Measurements from ENCODE around the gene SLC39A11. TPM values are rescaled to one million over a fixed set of nuclear protein-coding genes. Genes with fewer than 3 reads are reported as not detected.

Gene SLC39A11
- total and polyA plus RNA-seq, 2 of the 13 experiments (the other 11 are each of a cell fraction or from before 2014, with no cell fraction given), result 17.2 to 31.5 TPM

- CTCF ChIA-PET (ENCODE audit: low intra/inter-chr PET ratio, low total read pairs), result no interaction called here
- no peak for TF ChIP-seq ZSCAN25 (CRISPR knock-in tag; IDR thresholded peaks at IDR 0.05)
- TF ChIP-seq TFAP4 (IDR thresholded peaks at IDR 0.05; ENCODE audit: borderline replicate concordance, low read depth), result no peak
- TF ChIP-seq EZH2 (conservative IDR thresholded peaks at IDR 0.05; ENCODE audit: low read depth, low read length), result no peak
- no peak for TF ChIP-seq ARNTL (CRISPR knock-in tag; IDR thresholded peaks at IDR 0.05)
- no peak for TF ChIP-seq EED (CRISPR knock-in tag; IDR thresholded peaks at IDR 0.05)
- TF ChIP-seq GFI1 (CRISPR knock-in tag; IDR thresholded peaks at IDR 0.05; ENCODE audit: borderline replicate concordance), result no peak
- no peak for TF ChIP-seq ZNF180 (CRISPR knock-in tag; IDR thresholded peaks at IDR 0.05; ENCODE audit: borderline replicate concordance, low read depth)
- no peak for TF ChIP-seq ZNF558 (CRISPR knock-in tag; IDR thresholded peaks at IDR 0.05; ENCODE audit: borderline replicate concordance)
- TF ChIP-seq SP140L (CRISPR knock-in tag; IDR thresholded peaks at IDR 0.05; ENCODE audit: borderline replicate concordance), result no peak
- TF ChIP-seq ZNF639 (CRISPR knock-in tag; conservative IDR thresholded peaks at IDR 0.05), result no peak
- no peak for TF ChIP-seq TOPORS (CRISPR knock-in tag; IDR thresholded peaks at IDR 0.05)
- TF ChIP-seq MTA3 (CRISPR knock-in tag; IDR thresholded peaks at IDR 0.05), result no peak
- no peak for TF ChIP-seq ZNF687 (CRISPR knock-in tag; IDR thresholded peaks at IDR 0.05)
- TF ChIP-seq CREB1 (IDR thresholded peaks at IDR 0.05), result no peak
- TF ChIP-seq CREB1 (CRISPR knock-in tag; IDR thresholded peaks at IDR 0.05), result no peak
Measured at GRCh38 chr17:72988451-72988850, 104.0 kb downstream of the SLC39A11 start.

More at GRCh38 chr17:72988451-72988850, 104.0 kb downstream of the SLC39A11 start:
- DNase-seq (ENCODE audit: low spot score), result no peak
- no peaks in the 10 kb centered on the region for H3K27me3 ChIP-seq (ENCODE audit: control insufficient read depth in 1 of 2, insufficient read depth in 2 of 2, low read length in 2 of 2)
- ATAC-seq, result no peak
- H2AFZ ChIP-seq (ENCODE audit: low read length), result no peak overlapping the region
- H3K79me2 ChIP-seq (ENCODE audit: insufficient read depth, low read length), result no peaks in the 10 kb centered on the region
- in situ Hi-C loops (cut with HindIII; ENCODE audit: extremely low pct_ligation_motif_present, low pct_unique_long_range_greater_than_20kb), result loop anchor here (5.0 kb wide), 2 partner anchors 169 to 199 kb away; no protein-coding TSS in a partner anchor
- FAIRE-seq, result no peak
- POLR2A ChIA-PET, result no interaction called here
- H3K4me1 ChIP-seq (ENCODE audit: insufficient read depth, low read length), result peaks cover 11% of the 10 kb centered on the region
- no TSS peak for BruUV-seq (replicated peaks)
- H4K20me1 ChIP-seq (ENCODE audit: insufficient read depth, low read length), result no peaks in the 10 kb centered on the region
- H3K27ac ChIP-seq (ENCODE audit: extremely low read length, insufficient read depth, low read length), result no peak overlapping the region
- H3K9ac ChIP-seq (ENCODE audit: insufficient read depth, low read depth, low read length), result no peak overlapping the region
- H3K4me2 ChIP-seq (ENCODE audit: low read depth, low read length), result no peak overlapping the region
- H3K36me3 ChIP-seq (replicated peaks in 1 of 2; ENCODE audit: control insufficient read depth in 1 of 2, insufficient read depth in 2 of 2, low read length in 2 of 2), result no peaks in the 10 kb centered on the region
- no peak overlapping the region for H3K4me3 ChIP-seq (replicated peaks in 1 of 3; ENCODE audit: insufficient read depth in 1 of 3, low read depth in 2 of 3, low read length in 3 of 3)
- 95% methylated on average over 5 of the region's 5 CpGs for WGBS (ENCODE audit: low lambda C conversion rate)
- intact Hi-C loops (cut with micrococcal nuclease; ENCODE audit: unreplicated experiment), result loop anchor here (5.0 kb wide), 1 partner anchor 104 kb away; the partner anchor contains the start of gene SLC39A11
- no peaks in the 10 kb centered on the region for H3K9me3 ChIP-seq (ENCODE audit: low read length)

Measured in HepG2 (cell line).